Testis (tissue), 2 donors: ENCODE measurements around the gene ZBED1.

Source experiments
- POLR2A ChIP-seq: fragments of 450-650 bp; IDR thresholded peaks from one replicate; pipeline ENCODE4 v1.6.1; 2017; ENCODE audit warnings: antibody characterized with exemption, mild to moderate bottlenecking, moderate library complexity
- TF ChIP-seq, protein P1 (sequence below), 3 experiments: fragments of 450-650 bp in 2 of 3; fragments of 200-600 bp in 1 of 3; sonication (generic) in 1 of 3; IDR thresholded peaks; one replicate each; pipeline ENCODE4 v1.5.1; 2016 to 2019; ENCODE audit warnings: antibody characterized with exemption in 3 of 3, mild to moderate bottlenecking in 2 of 3, moderate library complexity in 1 of 3

DNA sequence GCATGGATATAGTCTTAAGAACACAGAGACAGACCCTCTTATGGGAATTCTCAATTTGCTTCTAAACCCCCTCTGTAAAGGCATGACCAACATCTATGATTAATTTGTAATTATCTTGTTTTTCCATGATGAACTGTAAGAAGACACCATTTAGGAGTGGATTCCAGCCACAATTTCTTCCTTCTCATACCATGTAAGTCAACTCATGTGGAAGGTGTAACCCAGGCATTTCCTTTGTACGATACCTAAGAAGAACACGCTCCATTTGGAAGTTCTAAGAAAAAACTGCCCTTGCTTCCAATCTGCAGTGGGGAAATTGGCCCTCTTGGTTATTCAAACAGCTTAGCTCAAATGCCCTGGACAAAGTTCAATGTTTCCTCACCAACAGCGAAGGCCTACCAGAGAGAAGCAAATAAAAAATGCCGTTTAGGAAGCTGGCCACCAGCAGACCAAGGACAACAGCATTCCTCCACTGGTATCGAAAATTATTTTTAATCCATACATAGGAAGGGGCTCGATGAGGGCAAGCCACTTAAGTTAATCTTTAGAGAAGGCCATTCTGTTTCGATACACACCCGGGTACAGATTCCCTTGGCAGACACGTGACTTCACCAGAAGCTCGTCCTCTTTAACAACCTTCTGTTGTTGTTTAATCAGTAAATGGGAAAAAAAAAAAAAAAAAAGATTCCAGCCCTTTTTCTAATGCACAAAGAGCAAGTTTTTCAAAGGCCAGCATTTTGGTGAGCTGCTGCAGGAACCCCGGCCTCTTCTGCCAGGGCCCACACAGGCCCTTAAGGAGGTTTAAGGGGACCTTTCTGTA, 2.6 kb downstream of the ZBED1 start:
- TF ChIP-seq, protein P1, sequence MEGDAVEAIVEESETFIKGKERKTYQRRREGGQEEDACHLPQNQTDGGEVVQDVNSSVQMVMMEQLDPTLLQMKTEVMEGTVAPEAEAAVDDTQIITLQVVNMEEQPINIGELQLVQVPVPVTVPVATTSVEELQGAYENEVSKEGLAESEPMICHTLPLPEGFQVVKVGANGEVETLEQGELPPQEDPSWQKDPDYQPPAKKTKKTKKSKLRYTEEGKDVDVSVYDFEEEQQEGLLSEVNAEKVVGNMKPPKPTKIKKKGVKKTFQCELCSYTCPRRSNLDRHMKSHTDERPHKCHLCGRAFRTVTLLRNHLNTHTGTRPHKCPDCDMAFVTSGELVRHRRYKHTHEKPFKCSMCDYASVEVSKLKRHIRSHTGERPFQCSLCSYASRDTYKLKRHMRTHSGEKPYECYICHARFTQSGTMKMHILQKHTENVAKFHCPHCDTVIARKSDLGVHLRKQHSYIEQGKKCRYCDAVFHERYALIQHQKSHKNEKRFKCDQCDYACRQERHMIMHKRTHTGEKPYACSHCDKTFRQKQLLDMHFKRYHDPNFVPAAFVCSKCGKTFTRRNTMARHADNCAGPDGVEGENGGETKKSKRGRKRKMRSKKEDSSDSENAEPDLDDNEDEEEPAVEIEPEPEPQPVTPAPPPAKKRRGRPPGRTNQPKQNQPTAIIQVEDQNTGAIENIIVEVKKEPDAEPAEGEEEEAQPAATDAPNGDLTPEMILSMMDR (IDR thresholded peaks at IDR 0.05) = no peak
- no peak for TF ChIP-seq POLR2A
